Tibial nerve (tissue), 4 donors: ENCODE measurements around the gene CEP170B.
"Not testable (repeated sequence)": the region's sequence is repeated elsewhere in the genome, so short reads cannot be mapped to it uniquely, and the experiment has no call there.

Source experiments
- EP300 ChIP-seq, 2 donors: sonication (generic); formaldehyde crosslinking; IDR thresholded peaks; one replicate each; pipeline ENCODE4 v1.6.1; 2017; ENCODE audit warnings: antibody characterized with exemption in 2 of 2, mild to moderate bottlenecking in 1 of 2
- POLR2A ChIP-seq, 2 donors: fragments of 450-650 bp; IDR thresholded peaks; one replicate each; pipeline ENCODE4 v1.6.1; 2017; ENCODE audit warnings: antibody characterized with exemption in 2 of 2, mild to moderate bottlenecking in 2 of 2, moderate library complexity in 2 of 2
- TF ChIP-seq, protein P1 (sequence below), 5 experiments: fragments of 200-600 bp in 3 of 5; fragments of 450-650 bp in 2 of 5; sonication (generic) in 3 of 5; IDR thresholded peaks; one replicate each; pipeline ENCODE4 v1.5.1; 2016 to 2019; ENCODE audit warnings: antibody characterized with exemption in 5 of 5, mild to moderate bottlenecking in 3 of 5, moderate library complexity in 2 of 5

DNA sequence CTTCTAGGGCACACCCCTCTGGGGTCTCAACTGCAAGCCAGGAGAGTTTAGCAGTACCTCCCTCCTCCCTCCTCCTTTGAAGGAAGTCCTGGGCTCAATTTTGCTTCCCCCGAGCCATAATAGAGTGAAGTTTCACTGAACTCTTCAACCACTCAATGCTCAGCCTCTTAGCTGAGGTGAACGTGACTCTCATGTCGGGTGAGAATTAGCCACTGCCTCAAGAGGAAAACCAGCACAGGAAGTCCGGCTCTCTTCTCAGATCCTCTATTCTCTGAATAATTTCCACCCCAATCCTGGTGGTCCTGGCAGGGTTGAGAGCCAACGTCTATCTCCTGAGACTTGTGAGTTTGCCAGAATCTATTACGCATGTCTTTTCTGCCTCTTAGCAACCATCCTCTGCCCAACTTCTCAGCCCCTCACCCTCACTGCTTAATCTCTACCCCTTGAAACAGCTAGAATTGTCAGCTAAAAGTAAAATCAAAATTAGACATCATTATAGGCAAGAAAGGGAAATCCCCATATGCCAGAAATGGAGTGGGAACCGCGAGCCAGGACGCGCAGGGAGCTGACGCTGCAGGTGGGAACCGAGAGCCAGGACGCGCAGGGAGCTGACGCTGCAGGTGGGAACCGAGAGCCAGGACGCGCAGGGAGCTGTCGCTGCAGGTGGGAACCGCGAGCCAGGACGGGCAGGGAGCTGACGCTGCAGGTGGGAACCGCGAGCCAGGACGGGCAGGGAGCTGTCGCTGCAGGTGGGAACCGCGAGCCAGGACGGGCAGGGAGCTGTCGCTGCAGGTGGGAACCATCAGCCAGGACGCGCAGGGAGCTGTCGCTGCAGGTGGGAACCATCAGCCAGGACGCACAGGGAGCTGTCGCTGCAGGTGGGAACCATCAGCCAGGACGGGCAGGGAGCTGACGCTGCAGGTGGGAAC lies 39.8 kb downstream of the CEP170B start:
- TF ChIP-seq POLR2A, EP300 (IDR thresholded peaks at IDR 0.05): not testable (repeated sequence)
- TF ChIP-seq, protein P1, sequence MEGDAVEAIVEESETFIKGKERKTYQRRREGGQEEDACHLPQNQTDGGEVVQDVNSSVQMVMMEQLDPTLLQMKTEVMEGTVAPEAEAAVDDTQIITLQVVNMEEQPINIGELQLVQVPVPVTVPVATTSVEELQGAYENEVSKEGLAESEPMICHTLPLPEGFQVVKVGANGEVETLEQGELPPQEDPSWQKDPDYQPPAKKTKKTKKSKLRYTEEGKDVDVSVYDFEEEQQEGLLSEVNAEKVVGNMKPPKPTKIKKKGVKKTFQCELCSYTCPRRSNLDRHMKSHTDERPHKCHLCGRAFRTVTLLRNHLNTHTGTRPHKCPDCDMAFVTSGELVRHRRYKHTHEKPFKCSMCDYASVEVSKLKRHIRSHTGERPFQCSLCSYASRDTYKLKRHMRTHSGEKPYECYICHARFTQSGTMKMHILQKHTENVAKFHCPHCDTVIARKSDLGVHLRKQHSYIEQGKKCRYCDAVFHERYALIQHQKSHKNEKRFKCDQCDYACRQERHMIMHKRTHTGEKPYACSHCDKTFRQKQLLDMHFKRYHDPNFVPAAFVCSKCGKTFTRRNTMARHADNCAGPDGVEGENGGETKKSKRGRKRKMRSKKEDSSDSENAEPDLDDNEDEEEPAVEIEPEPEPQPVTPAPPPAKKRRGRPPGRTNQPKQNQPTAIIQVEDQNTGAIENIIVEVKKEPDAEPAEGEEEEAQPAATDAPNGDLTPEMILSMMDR (IDR thresholded peaks at IDR 0.05) = not testable (repeated sequence)
